ENCODE measurements around the gene PARP9.

- no peak for TF ChIP-seq REST (IDR thresholded peaks at IDR 0.05; ENCODE audit: insufficient read depth in 1 of 2, low read depth in 2 of 2, low read length in 2 of 2)
- TF ChIP-seq POLR2AphosphoS5 (IDR thresholded peaks at IDR 0.05; ENCODE audit: low read depth, low read length): no peak
- no peak for TF ChIP-seq TAF1 (IDR thresholded peaks at IDR 0.05; ENCODE audit: borderline replicate concordance, insufficient read depth, low read length)
- no peak for TF ChIP-seq FOXP2 (optimal IDR thresholded peaks at IDR 0.05; ENCODE audit: borderline replicate concordance, extremely low read depth, extremely low read length, insufficient read depth)
- TF ChIP-seq SIN3A (IDR thresholded peaks at IDR 0.05; ENCODE audit: borderline replicate concordance, insufficient read depth, low read length): no peak
Measured at GRCh38 chr3:122496508-122496907, 67.6 kb downstream of the PARP9 start.
